ENCODE data around the gene SUPT5H. TPM values are rescaled to one million over a fixed set of nuclear protein-coding genes. Genes with fewer than 3 reads are reported as not detected.

SUPT5H gene
- total and polyA plus RNA-seq, 2 of the 4 experiments (the other 2 are of a cell fraction) = 75.3 to 116 TPM

DNA sequence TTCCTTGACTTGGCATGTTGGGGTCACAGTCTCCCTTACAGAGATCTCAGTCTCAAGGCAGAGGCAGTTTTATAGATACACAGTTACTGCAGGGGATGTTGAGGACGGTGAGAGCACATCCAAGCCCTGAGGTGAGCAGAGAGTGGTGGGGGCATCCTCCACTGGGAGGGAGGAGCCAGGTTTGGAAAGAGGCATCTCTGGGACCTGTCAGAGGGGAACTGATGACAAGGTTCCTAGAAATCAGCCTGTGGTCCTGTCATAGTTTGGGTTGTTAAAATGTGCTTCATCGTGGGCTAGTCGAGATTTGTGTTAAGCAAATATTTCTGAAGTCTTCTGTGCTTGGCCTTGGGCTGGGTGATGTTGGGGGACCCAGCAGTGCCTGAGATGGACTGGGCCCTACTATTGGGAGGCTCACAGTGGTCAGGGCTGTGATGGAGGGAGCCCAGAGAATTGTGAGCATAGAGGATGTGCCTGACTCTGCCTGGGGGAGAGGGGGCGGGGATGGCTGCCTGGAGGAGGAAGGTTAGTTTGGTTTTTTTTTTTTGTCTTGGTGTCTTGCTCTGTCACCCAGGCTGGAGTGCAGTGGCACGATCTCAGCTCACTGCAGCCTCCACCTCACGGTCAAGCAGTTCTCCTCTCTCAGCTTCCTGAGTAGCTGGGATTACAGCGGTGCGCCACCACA is 3.9 kb downstream of the SUPT5H start:
- CTCF ChIA-PET = no interaction called here
- no peak overlapping the region for H3K4me2 ChIP-seq (ENCODE audit: low read depth, low read length)

More for the DNA sequence above, 3.9 kb downstream of the SUPT5H start:
- Histone ChIP-seq H2BK15ac (ENCODE audit: low read depth, low read length) (no peak overlapping the region), H4K91ac (ENCODE audit: insufficient read depth, low read depth, low read length) (no peak overlapping the region), H3K23ac (ENCODE audit: low read depth, low read length) (no peak overlapping the region), H3K14ac (replicated peaks; ENCODE audit: low read depth, low read length) (0 out of 2 replicates have a peak overlapping the region, but pooled peaks have one; percentile 25), H3K4me1 (ENCODE audit: control insufficient read depth, insufficient read depth, low read length) (peaks cover 5% of the 10 kb centered on the region), H3K36me3 (ENCODE audit: control insufficient read depth, insufficient read depth, low read length) (peaks cover 30% of the 10 kb centered on the region), H2AK5ac (ENCODE audit: low read depth, low read length) (no peak overlapping the region), H3K18ac (ENCODE audit: low read depth, low read length) (no peak overlapping the region), H3K9me3 (ENCODE audit: control insufficient read depth, insufficient read depth, low read length) (no peaks in the 10 kb centered on the region), H3K27me3 (ENCODE audit: control insufficient read depth, insufficient read depth, low read length) (no peaks in the 10 kb centered on the region), H2BK20ac (ENCODE audit: low read depth, low read length) (no peak overlapping the region), H3K4me3 (ENCODE audit: insufficient read depth, low read depth, low read length) (no peak overlapping the region), H3K27ac (ENCODE audit: insufficient read depth, low read length) (no peak overlapping the region), H2AFZ (replicated peaks; ENCODE audit: low read length, poor library complexity) (no peak overlapping the region), H3K56ac (ENCODE audit: extremely low read depth, insufficient read depth, low read length) (no peak overlapping the region), H3K4ac (ENCODE audit: low read depth, low read length) (no peak overlapping the region), H2BK120ac (ENCODE audit: low read depth, low read length) (no peak overlapping the region), H2BK5ac (ENCODE audit: low read depth, low read length, poor library complexity, severe bottlenecking) (no peak overlapping the region), H4K8ac (ENCODE audit: low read depth in 2 of 2, low read length in 2 of 2) (no peak overlapping the region), H3K9me1 (ENCODE audit: insufficient read depth, low read length) (peaks cover 22% of the 10 kb centered on the region), H3K79me1 (ENCODE audit: low read depth in 1 of 2, low read length in 2 of 2) (peaks cover 22 to 82% of the 10 kb centered on the region in 2 experiments), H4K20me1 (ENCODE audit: insufficient read depth, low read length) (peaks cover 56% of the 10 kb centered on the region), H2AK9ac (replicated peaks; ENCODE audit: low read depth, low read length, poor library complexity) (no peak overlapping the region), H3K9ac (ENCODE audit: low read depth, low read length) (no peak overlapping the region), H4K5ac (ENCODE audit: low read depth, low read length) (no peak overlapping the region)
- WGBS, 2 experiments (ENCODE audit: extremely low coverage in 2 of 2, insufficient read length in 1 of 2) = 100% methylated on average over 1 of the region's 8 CpGs; no CpG with 5 or more reads in 1 of the 2 experiments
- in situ Hi-C loops (cut with MboI; ENCODE audit: low sequenced_read_pairs) (loop anchor here (25.0 kb wide), 1 partner anchor 388 kb away; the partner anchor contains the start of genes DYRK1B and FBL), intact Hi-C loops (cut with micrococcal nuclease) (loop anchor here (10.0 kb wide), 1 partner anchor 396 kb away; the partner anchor contains the start of gene FBL), dilution Hi-C loops (cut with HindIII; ENCODE audit: low sequenced_read_pairs, unreplicated experiment) (no loop called here)
- no TSS peak for BruUV-seq (replicated peaks)
- POLR2A ChIA-PET (ENCODE audit: unreplicated experiment) = no interaction called here
- TF ChIP-seq BHLHE40 (IDR thresholded peaks at IDR 0.05; ENCODE audit: low read depth, low read length) (no peak), USF2 (IDR thresholded peaks at IDR 0.05; ENCODE audit: low read depth, low read length) (no peak), POLR2A (IDR thresholded peaks at IDR 0.05; ENCODE audit: low read depth, low read length) (no peak), RFX5 (IDR thresholded peaks at IDR 0.05; ENCODE audit: low read depth, low read length) (no peak), CHD1 (IDR thresholded peaks at IDR 0.05; ENCODE audit: low read depth, low read length) (no peak), MXI1 (IDR thresholded peaks at IDR 0.05; ENCODE audit: borderline replicate concordance, low read depth, low read length) (no peak), RAD21 (IDR thresholded peaks at IDR 0.05; ENCODE audit: low read length) (no peak), MAFK (IDR thresholded peaks at IDR 0.05; ENCODE audit: low read depth, low read length) (no peak)
- TF ChIP-seq, protein P1, sequence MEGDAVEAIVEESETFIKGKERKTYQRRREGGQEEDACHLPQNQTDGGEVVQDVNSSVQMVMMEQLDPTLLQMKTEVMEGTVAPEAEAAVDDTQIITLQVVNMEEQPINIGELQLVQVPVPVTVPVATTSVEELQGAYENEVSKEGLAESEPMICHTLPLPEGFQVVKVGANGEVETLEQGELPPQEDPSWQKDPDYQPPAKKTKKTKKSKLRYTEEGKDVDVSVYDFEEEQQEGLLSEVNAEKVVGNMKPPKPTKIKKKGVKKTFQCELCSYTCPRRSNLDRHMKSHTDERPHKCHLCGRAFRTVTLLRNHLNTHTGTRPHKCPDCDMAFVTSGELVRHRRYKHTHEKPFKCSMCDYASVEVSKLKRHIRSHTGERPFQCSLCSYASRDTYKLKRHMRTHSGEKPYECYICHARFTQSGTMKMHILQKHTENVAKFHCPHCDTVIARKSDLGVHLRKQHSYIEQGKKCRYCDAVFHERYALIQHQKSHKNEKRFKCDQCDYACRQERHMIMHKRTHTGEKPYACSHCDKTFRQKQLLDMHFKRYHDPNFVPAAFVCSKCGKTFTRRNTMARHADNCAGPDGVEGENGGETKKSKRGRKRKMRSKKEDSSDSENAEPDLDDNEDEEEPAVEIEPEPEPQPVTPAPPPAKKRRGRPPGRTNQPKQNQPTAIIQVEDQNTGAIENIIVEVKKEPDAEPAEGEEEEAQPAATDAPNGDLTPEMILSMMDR (conservative IDR thresholded peaks at IDR 0.05; ENCODE audit: low read depth, low read length) = no peak
- no peak for DNase-seq
- ATAC-seq (ENCODE audit: low read depth) = no peak
